Measurements from ENCODE around the gene FGF14.
"Not testable (repeated sequence)": the region's sequence is repeated elsewhere in the genome, so short reads cannot be mapped to it uniquely, and the experiment has no call there.

Gene FGF14

DNA sequence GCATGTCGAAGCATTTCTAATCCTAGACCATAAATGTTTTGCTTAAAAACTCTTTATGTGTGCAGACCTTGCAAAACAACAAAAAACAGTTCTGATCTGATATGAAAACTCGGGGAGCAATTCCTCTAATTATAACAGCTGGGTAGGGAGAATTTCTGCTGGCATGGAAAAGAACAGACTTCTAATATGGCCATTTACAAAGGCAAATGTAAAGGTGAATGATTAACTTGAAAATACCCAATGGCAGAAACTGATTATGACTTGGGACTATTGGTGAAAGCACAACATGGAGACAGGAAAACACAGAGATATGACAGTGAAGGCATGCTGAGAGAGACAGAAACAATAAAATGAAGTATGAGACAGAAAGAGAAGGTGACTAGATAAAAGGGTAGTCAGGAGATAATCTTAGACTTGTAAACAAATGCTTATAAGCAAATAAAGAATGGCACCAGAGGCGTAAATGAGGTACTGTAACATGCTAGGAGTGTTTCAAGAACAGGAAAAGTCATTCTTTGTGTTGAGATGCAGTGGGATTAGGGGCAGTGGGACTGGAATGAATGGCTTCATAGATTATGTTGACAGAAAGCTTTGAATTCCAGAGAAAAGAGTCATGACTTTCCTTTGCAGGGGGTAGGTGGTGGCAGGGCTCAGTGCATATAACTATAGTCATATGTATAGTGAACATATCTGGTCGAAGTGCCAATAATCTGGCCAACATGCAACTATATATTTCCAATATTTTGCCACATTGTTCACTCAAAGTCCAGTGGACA lies 556.4 kb downstream of the FGF14 start:
- no peak for DNase-seq (ENCODE audit: extremely low read depth, low read depth)
- no peak overlapping the region for H3K4me3 ChIP-seq (replicated peaks; ENCODE audit: low read depth, low read length)
- TF ChIP-seq, protein P1, sequence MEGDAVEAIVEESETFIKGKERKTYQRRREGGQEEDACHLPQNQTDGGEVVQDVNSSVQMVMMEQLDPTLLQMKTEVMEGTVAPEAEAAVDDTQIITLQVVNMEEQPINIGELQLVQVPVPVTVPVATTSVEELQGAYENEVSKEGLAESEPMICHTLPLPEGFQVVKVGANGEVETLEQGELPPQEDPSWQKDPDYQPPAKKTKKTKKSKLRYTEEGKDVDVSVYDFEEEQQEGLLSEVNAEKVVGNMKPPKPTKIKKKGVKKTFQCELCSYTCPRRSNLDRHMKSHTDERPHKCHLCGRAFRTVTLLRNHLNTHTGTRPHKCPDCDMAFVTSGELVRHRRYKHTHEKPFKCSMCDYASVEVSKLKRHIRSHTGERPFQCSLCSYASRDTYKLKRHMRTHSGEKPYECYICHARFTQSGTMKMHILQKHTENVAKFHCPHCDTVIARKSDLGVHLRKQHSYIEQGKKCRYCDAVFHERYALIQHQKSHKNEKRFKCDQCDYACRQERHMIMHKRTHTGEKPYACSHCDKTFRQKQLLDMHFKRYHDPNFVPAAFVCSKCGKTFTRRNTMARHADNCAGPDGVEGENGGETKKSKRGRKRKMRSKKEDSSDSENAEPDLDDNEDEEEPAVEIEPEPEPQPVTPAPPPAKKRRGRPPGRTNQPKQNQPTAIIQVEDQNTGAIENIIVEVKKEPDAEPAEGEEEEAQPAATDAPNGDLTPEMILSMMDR (IDR thresholded peaks at IDR 0.05; ENCODE audit: low read depth, low read length, missing control alignments), result no peak

DNA sequence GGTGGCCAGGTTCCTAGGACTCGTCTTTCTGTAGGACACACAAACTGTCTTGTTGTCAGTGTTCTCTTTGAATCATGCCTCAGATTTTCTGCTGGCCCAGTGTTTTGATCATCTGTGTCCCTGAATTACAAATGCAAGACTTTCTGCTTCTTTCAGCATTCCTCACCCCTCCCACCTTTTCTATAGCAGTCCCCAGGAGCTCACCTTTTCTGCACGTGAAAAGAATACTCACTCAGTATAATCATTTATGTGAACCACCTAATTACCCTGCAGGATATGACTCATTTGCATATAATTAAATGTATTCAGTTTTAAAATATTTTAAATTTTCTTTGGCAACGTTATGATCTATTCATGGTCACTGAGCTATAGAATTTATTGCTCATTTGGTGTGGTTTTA lies 560.1 kb downstream of the FGF14 start:
- no peak for DNase-seq (ENCODE audit: extremely low read depth, low read depth)
- TF ChIP-seq, protein P1 (IDR thresholded peaks at IDR 0.05; ENCODE audit: low read depth, low read length, missing control alignments), result no peak
- no peak overlapping the region for H3K4me3 ChIP-seq (replicated peaks; ENCODE audit: low read depth, low read length)

DNA sequence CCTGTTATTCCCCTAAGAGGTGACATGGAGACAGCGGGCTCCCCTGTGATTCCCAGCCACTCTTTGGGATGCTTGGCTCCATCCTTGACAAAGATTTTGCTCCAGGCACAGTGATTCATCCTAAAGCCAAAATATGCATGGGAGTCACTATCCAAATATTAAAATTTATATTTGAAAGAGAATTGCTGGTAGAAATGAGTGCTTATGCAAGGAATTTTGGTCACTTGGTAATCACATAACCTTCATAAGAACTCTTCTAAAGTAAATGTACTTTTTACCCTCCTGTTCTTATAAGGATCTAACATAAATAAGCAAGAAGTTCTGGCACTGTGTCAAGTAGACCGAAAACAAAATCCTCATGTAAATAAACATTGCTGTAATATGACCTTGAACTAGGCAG lies 563.5 kb downstream of the FGF14 start:
- DNase-seq (ENCODE audit: extremely low read depth, low read depth), result no peak
- H3K4me3 ChIP-seq (replicated peaks; ENCODE audit: low read depth, low read length), result no peak overlapping the region
- TF ChIP-seq, protein P1 (IDR thresholded peaks at IDR 0.05; ENCODE audit: low read depth, low read length, missing control alignments), result no peak

DNA sequence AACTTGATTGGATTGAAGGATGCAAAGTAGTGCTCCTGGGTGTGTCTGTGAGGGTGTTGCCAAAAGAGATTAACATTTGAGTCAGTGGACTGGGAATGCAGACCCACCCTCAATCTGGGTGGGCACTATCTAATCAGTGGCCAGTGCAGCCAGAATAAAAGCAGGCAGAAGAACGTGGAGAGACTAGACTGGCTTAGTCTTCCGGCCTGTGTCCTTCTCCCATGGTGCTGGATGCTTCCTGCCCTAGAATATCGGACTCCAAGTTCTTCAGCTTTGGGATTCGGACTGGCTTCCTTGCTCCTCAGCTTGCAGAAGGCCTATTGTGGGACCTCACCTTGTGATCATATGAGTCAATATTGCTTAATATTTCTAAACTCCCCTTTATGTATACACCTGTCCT lies 564.1 kb downstream of the FGF14 start:
- not testable (repeated sequence) for H3K4me3 ChIP-seq (replicated peaks; ENCODE audit: low read depth, low read length); DNase-seq (ENCODE audit: extremely low read depth, low read depth)

DNA sequence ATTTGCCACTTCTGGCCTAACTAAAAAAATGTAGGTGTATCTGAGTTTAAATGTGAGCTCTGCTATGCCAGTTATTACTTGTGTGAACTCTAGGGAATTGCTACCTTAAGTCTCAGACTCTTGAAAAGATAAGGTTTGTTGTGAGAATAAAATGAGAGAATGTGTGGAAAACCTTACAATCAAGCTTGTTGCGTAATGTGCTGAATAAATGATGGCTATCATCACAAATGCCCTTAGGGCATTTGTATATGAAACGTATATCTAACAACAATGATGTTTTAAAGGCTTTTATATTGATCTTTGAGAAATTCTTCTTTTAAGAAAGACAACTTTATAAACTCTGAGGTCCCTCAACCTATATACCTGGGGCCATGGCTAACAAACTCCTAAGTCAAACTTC lies 564.6 kb downstream of the FGF14 start:
- DNase-seq (ENCODE audit: extremely low read depth, low read depth), result no peak
- TF ChIP-seq, protein P1 (IDR thresholded peaks at IDR 0.05; ENCODE audit: low read depth, low read length, missing control alignments), result no peak
- H3K4me3 ChIP-seq (replicated peaks; ENCODE audit: low read depth, low read length), result no peak overlapping the region

DNA sequence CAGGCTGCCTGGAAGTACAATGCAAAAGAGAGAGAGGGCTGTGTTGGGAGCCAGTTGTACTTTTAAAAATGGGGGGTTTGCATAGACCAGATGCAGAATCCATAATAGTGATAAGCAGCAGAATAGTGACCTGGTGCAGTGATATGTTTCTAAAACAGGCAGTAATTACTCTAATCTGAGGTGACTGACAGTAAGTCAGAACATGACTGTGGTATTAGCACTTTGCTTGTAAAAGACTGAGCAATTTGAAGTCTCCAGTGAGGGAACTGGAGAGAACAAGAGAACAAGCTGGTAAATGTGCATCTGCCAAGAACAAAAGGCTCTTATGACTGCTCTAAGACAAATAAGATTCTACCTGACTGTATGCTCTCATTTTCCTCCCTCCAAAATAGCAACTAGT lies 565.9 kb downstream of the FGF14 start:
- TF ChIP-seq, protein P1 (IDR thresholded peaks at IDR 0.05; ENCODE audit: low read depth, low read length, missing control alignments), result no peak
- H3K4me3 ChIP-seq (replicated peaks; ENCODE audit: low read depth, low read length), result no peak overlapping the region
- DNase-seq (ENCODE audit: extremely low read depth, low read depth), result no peak

DNA sequence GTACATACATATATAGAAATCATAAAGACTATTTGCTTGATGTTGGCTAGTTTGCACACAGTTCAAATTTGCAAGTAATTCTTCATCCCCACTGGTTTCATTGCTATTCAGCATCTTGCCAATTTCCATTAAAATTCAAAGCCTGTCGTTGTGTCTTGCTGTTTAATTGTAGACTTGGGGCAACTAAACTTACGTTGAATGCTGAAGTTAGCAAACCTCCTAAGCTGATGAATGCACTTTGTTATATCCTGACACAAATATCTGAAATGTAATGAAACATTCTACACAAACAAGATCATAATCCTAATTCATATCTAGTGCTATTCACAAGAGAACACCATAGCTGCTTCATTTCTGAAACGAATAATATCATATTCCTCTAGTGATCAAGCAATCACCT lies 568.2 kb downstream of the FGF14 start:
- no peak overlapping the region for H3K4me3 ChIP-seq (replicated peaks; ENCODE audit: low read depth, low read length)
- TF ChIP-seq, protein P1 (IDR thresholded peaks at IDR 0.05; ENCODE audit: low read depth, low read length, missing control alignments), result no peak
- no peak for DNase-seq (ENCODE audit: extremely low read depth, low read depth)

All from HFF-Myc (cell line).